Heart right ventricle (tissue), 16 donors: ENCODE results near the gene C5orf15. TPM values are rescaled to one million over a fixed set of nuclear protein-coding genes. Genes with fewer than 3 reads are reported as not detected.

Experiments used
- ATAC-seq, 8 donors: fragments of 200-7000 bp; cut with Tn5 transposase; one replicate each; pipeline ENCODE4 v1.9.1; 2020; ENCODE audit warnings: mild to moderate bottlenecking in 8 of 8, moderate library complexity in 8 of 8, moderate number of reproducible peaks in 1 of 8
- DNase-seq, 2 donors: peaks; one replicate each; pipeline ENCODE4 v3.0.0-alpha.2; 2020
- H3K27ac ChIP-seq, 10 donors: fragments of 200-600 bp; sonication (generic) in 2 of 10; one replicate each; pipeline versions ENCODE4 v1.5.0 to v1.8.0; 2020 to 2022; ENCODE audit warnings: mild to moderate bottlenecking in 3 of 10
- H3K27me3 ChIP-seq, 7 donors: fragments of 200-600 bp; one replicate each; pipeline ENCODE4 v1.8.0; 2021 to 2022; ENCODE audit warnings: mild to moderate bottlenecking in 2 of 7
- H3K36me3 ChIP-seq, 9 donors: fragments of 200-600 bp; sonication (generic) in 1 of 9; one replicate each; pipeline versions ENCODE4 v1.5.0 to v1.8.0; 2020 to 2022; ENCODE audit warnings: mild to moderate bottlenecking in 2 of 9
- H3K4me1 ChIP-seq, 9 donors: fragments of 200-600 bp; sonication (generic) in 1 of 9; one replicate each; pipeline versions ENCODE4 v1.5.0 to v1.8.0; 2020 to 2022; ENCODE audit warnings: mild to moderate bottlenecking in 4 of 9
- H3K4me3 ChIP-seq, 10 donors: fragments of 200-600 bp; sonication (generic) in 2 of 10; one replicate each; pipeline versions ENCODE4 v1.5.0 to v1.8.0; 2020 to 2022; ENCODE audit warnings: mild to moderate bottlenecking in 7 of 10, moderate library complexity in 2 of 10
- H3K9me3 ChIP-seq, 11 donors: fragments of 200-600 bp in 10 of 11; sonication (generic) in 2 of 11; one replicate each; pipeline versions ENCODE4 v1.5.0 to v1.8.0; 2013 to 2022; ENCODE audit warnings: mild to moderate bottlenecking in 2 of 11, control low read depth in 1 of 11, moderate library complexity in 1 of 11
- CTCF ChIP-seq, 9 donors: fragments of 200-600 bp; sonication (generic) in 2 of 9; IDR thresholded peaks; one replicate each; pipeline versions ENCODE4 v1.5.0 to v1.8.0; 2021 to 2022; ENCODE audit warnings: antibody characterized with exemption in 9 of 9, mild to moderate bottlenecking in 5 of 9, moderate library complexity in 1 of 9
- WGBS, 2 donors: extraction: QIAGEN DNeasy Blood & Tissue Kit; methylation state at CpG; one replicate each; pipeline ENCODE4 v1.1.7; 2013; ENCODE audit warnings: inconsistent platforms in 1 of 2; 5-methylcytosine and 5-hydroxymethylcytosine counted together
- intact Hi-C, 10 donors: fragments of 100-400 bp; cut with DNase I; formaldehyde crosslinking; loops; one replicate each; pipeline versions ENCODE4 v1.11.1 to v1.14.2; 2022
- polyA plus RNA-seq, 2 donors: library from polyadenylated mRNA; stranded (reverse); fragments of 200-250 nt; gene quantifications; one replicate each; pipeline ENCODE4 v1.2.3, GENCODE V29; 2013
- total RNA-seq, 10 donors: library from RNA; stranded (reverse); fragmentation: NEBNext Ultra II Directional in 3 of 10; extraction: Animal tissue kit (Norgen Biotek cat#: 25700) in 3 of 10; gene quantifications; one replicate each; pipeline versions ENCODE4 v1.2.1 to v1.2.4, GENCODE V29; 2021 to 2023
- donor health status: Arrhythmogenic right ventricular cardiomyopathy.
- donor health status: ischemic (EF 13 %, LVEDD 7.1; RV severe dilation, severe dysfunction).
- donor health status: healthy with polysubstance abuse.
- donor health status: DM: no; HTN: yes; CAD: no.
- donor health status: DM: no; HTN: no; CAD: no.
- donor health status: ischemic (EF 25% LVEDD 6.9; RV normal size, moderate dysfunction).
- donor health status: ischemic (EF 25% LVEDD 5.7; RV mildly dilated, moderate dysfunction).
- donor health status: healthy.
- donor health status: DM: yes; HTN: yes; CAD: no.
- donor health status: Ischemic cardiomyopathy.
- donor health status: ischemic (EF 35%, LVEDD 5.7; RV mildly dilated, moderate dysfunction).
- donor health status: nonischemic (EF 11% LVEDD 7.7; RV severe dilation, severe dysfunction).
- donor health status: DM: yes; HTN: yes; CAD: no.
- donor health status: PGD.
- donor health status: ischemic (EF 29% LVEDD 5.4; RV normal size, mild dysfunction).
- donor health status: nonischemic (EF 23%, LVEDD 6.1; RV moderate dilation, normal function).

C5orf15 gene
- total and polyA plus RNA-seq, 12 donors, result 22.2 to 55.3 (median 33.9) TPM

- no peak for TF ChIP-seq CTCF (IDR thresholded peaks at IDR 0.05)
- ATAC-seq, result no peak
- 78 to 82% methylated on average over 3 of the region's 3 CpGs for WGBS, 2 donors
- Histone ChIP-seq H3K36me3 (no peaks in the 10 kb centered on the region), H3K4me3 (no peak overlapping the region), H3K9me3 (no peaks in the 10 kb centered on the region), H3K27me3 (peaks cover 0 to 21% (median 5%) of the 10 kb centered on the region in 7 donors), H3K4me1 (peaks cover 0 to 7% (median 0%) of the 10 kb centered on the region in 9 donors), H3K27ac (no peak overlapping the region)
- DNase-seq, result no peak
- intact Hi-C loops, result no loop called here
Measured at GRCh38 chr5:133925269-133925668, 43.2 kb downstream of the C5orf15 start.

- Histone ChIP-seq H3K36me3 (no peaks in the 10 kb centered on the region), H3K4me1 (no peaks in the 10 kb centered on the region), H3K27me3 (peaks cover 0 to 21% (median 5%) of the 10 kb centered on the region in 7 donors), H3K27ac (no peak overlapping the region), H3K4me3 (no peak overlapping the region), H3K9me3 (no peaks in the 10 kb centered on the region)
- no peak for DNase-seq
- no peak for ATAC-seq
- no peak for TF ChIP-seq CTCF (IDR thresholded peaks at IDR 0.05)
- intact Hi-C loops, result no loop called here
- 46 to 60% methylated on average over 5 of the region's 5 CpGs for WGBS, 2 donors
Measured at GRCh38 chr5:133924221-133924920, 44.1 kb downstream of the C5orf15 start.

- peaks cover 0 to 21% (median 5%) of the 10 kb centered on the region in 7 donors for H3K27me3 ChIP-seq
- no peak overlapping the region for H3K4me3 ChIP-seq
- TF ChIP-seq CTCF (IDR thresholded peaks at IDR 0.05), result no peak
- intact Hi-C loops, result no loop called here
- no peak for DNase-seq
- H3K9me3 ChIP-seq, result no peaks in the 10 kb centered on the region
- 59 to 65% methylated on average over 5 of the region's 5 CpGs for WGBS, 2 donors
- H3K36me3 ChIP-seq, result no peaks in the 10 kb centered on the region
- no peaks in the 10 kb centered on the region for H3K4me1 ChIP-seq
- no peak overlapping the region for H3K27ac ChIP-seq
- ATAC-seq, result no peak
Measured at GRCh38 chr5:133921979-133922378, 46.4 kb downstream of the C5orf15 start.

- intact Hi-C loops, result no loop called here
- Histone ChIP-seq H3K4me1 (no peaks in the 10 kb centered on the region), H3K36me3 (no peaks in the 10 kb centered on the region), H3K27ac (no peak overlapping the region), H3K9me3 (no peaks in the 10 kb centered on the region), H3K4me3 (no peak overlapping the region), H3K27me3 (peaks cover 0 to 20% (median 5%) of the 10 kb centered on the region in 7 donors)
- WGBS, 2 donors, result 84 to 85% methylated on average over 7 of the region's 7 CpGs
- ATAC-seq (no peak), DNase-seq (no peak)
- TF ChIP-seq CTCF (IDR thresholded peaks at IDR 0.05), result no peak
Measured at GRCh38 chr5:133921069-133921468, 47.4 kb downstream of the C5orf15 start.
